GM12892 (cell line): ENCODE measurements around the gene DNAAF5.

Experiments
- DNase-seq: peaks from one replicate; pipeline ENCODE4 v3.0.0; 2011; ENCODE audit not compliant: insufficient read length
- FAIRE-seq: peaks from 2 replicates; lab custom pipeline; 2011; peaks lifted over from hg19 to GRCh38; lab: Jason Lieb, UNC
- POLR2A ChIP-seq: IDR thresholded peaks from 2 replicates; pipeline ENCODE4 v1.6.1; 2011; ENCODE audit warnings: low read depth, low read length, control low read depth
- POLR2AphosphoS5 ChIP-seq: IDR thresholded peaks from 2 replicates; pipeline ENCODE4 v1.6.1; 2011; ENCODE audit warnings: low read depth, low read length, control low read depth
- TAF1 ChIP-seq: IDR thresholded peaks from 2 replicates; pipeline ENCODE4 v1.6.1; 2011; ENCODE audit warnings: low read depth, mild to moderate bottlenecking, control low read depth, low read length, borderline replicate concordance

Gene DNAAF5

GRCh38 chr7:776992-777727 is 50.7 kb downstream of the DNAAF5 start:
- DNase-seq: no peak
- no peak for FAIRE-seq
- no peak for TF ChIP-seq TAF1
- TF ChIP-seq POLR2AphosphoS5: no peak
- no peak for TF ChIP-seq POLR2A

GRCh38 chr7:777728-778078 is 51.2 kb downstream of the DNAAF5 start:
- no peak for TF ChIP-seq TAF1
- TF ChIP-seq POLR2AphosphoS5: no peak
- no peak for TF ChIP-seq POLR2A
- no peak for FAIRE-seq
- no peak for DNase-seq

- FAIRE-seq (no peak), DNase-seq (no peak)
- TF ChIP-seq POLR2AphosphoS5: no peak
- TF ChIP-seq POLR2A: no peak
- TF ChIP-seq TAF1: no peak
These were observed 51.9 kb downstream of the DNAAF5 start for GRCh38 chr7:778271-778967.

GRCh38 chr7:778968-779451 is 52.5 kb downstream of the DNAAF5 start:
- no peak for DNase-seq
- FAIRE-seq: no peak
- TF ChIP-seq POLR2AphosphoS5 (no peak), TAF1 (no peak), POLR2A (no peak)

GRCh38 chr7:779480-779879 is 53.0 kb downstream of the DNAAF5 start:
- no peak for TF ChIP-seq POLR2AphosphoS5
- no peak for TF ChIP-seq TAF1
- no peak for TF ChIP-seq POLR2A
- no peak for DNase-seq
- FAIRE-seq: no peak

- no peak for TF ChIP-seq POLR2A
- TF ChIP-seq TAF1: no peak
- no peak for TF ChIP-seq POLR2AphosphoS5
- FAIRE-seq (no peak), DNase-seq (no peak)
These were observed 53.6 kb downstream of the DNAAF5 start for GRCh38 chr7:780081-780480.

- no peak for FAIRE-seq
- TF ChIP-seq TAF1 (no peak), POLR2AphosphoS5 (no peak), POLR2A (no peak)
- DNase-seq: no peak
These were observed 54.0 kb downstream of the DNAAF5 start for GRCh38 chr7:780516-780915.

GRCh38 chr7:781186-781849 is 54.8 kb downstream of the DNAAF5 start:
- TF ChIP-seq TAF1 (no peak), POLR2A (no peak), POLR2AphosphoS5 (no peak)
- FAIRE-seq (no peak), DNase-seq (no peak)

GRCh38 chr7:781936-782529 is 55.5 kb downstream of the DNAAF5 start:
- no peak for DNase-seq
- TF ChIP-seq POLR2AphosphoS5: no peak
- TF ChIP-seq POLR2A: no peak
- no peak for TF ChIP-seq TAF1
- FAIRE-seq: no peak

- no peak for FAIRE-seq
- no peak for DNase-seq
- TF ChIP-seq POLR2AphosphoS5: no peak
- TF ChIP-seq TAF1: no peak
- TF ChIP-seq POLR2A: no peak
These were observed 56.4 kb downstream of the DNAAF5 start for GRCh38 chr7:782718-783449.

GRCh38 chr7:783556-784490 is 57.3 kb downstream of the DNAAF5 start:
- FAIRE-seq: no peak
- no peak for TF ChIP-seq POLR2AphosphoS5
- TF ChIP-seq POLR2A: no peak
- TF ChIP-seq TAF1: no peak

More at GRCh38 chr7:783556-784490, 57.3 kb downstream of the DNAAF5 start:
- DNase-seq: no peak
